ENCODE data around the gene PHLDB3. TPM values are rescaled to one million over a fixed set of nuclear protein-coding genes. Genes with fewer than 3 reads are reported as not detected.

Gene PHLDB3
- total and polyA plus RNA-seq, 2 of the 4 experiments (the other 2 are of a cell fraction), result 2.9 to 10.6 TPM

DNA sequence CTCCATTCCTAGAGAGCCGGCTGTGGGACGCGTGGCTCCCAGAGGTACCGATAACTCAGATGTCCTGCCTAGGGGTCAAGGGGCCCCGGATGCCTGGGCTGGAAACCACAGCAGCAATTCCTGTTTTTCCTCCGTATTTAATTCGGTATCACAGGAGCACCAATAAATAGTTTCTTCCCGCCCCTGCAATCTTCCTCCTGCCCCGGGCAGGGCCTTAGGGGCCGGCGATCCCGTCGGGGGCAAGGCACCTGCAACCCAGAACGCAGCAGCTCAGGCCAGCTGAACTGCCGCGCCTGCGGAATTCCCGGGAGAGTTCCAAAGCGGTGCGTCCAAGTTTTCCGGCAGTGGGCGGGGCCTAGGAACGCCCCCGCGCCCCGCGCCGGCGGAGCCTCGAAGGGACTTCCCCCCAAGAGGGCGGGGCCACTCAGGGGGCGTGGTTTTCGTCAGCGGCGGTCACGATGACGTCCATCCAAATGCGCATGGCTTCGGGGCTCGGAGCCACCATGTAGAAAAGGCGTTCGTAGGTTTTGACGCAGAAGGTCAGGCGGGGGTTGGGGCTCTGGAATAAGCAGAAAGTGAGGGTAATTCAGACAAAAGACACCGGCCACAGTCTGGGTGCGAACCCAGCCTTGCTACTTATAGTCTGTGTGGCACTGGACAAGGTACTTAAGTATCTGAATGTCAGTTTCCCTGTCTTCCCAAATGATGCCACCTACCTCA lies 29.4 kb downstream of the PHLDB3 start:
- Histone ChIP-seq H2AFZ (replicated peaks; ENCODE audit: low read length, poor library complexity) (peak overlapping the region; percentile 88), H3K56ac (ENCODE audit: extremely low read depth, insufficient read depth, low read length) (peak overlapping the region; percentile 61; the same call in 1 of the 2 replicates), H2BK15ac (ENCODE audit: low read depth, low read length) (peak overlapping the region; percentile 100), H3K36me3 (ENCODE audit: control insufficient read depth, insufficient read depth, low read length) (peaks cover 5% of the 10 kb centered on the region), H3K4me2 (ENCODE audit: low read depth, low read length) (peak overlapping the region; percentile 52), H3K79me1 (ENCODE audit: low read depth in 1 of 2, low read length in 2 of 2) (no peaks in the 10 kb centered on the region; a peak in 1 of 4 replicates), H3K27ac (ENCODE audit: insufficient read depth, low read length) (peak overlapping the region; percentile 83), H3K27me3 (ENCODE audit: control insufficient read depth, insufficient read depth, low read length) (no peaks in the 10 kb centered on the region), H3K4ac (ENCODE audit: low read depth, low read length) (peak overlapping the region; percentile 96), H3K14ac (replicated peaks; ENCODE audit: low read depth, low read length) (peak overlapping the region; percentile 73), H2BK20ac (ENCODE audit: low read depth, low read length) (peak overlapping the region; percentile 90), H2AK9ac (replicated peaks; ENCODE audit: low read depth, low read length, poor library complexity) (peak overlapping the region; percentile 80), H3K4me1 (ENCODE audit: control insufficient read depth, insufficient read depth, low read length) (peaks cover 9% of the 10 kb centered on the region), H4K8ac (ENCODE audit: low read depth in 2 of 2, low read length in 2 of 2) (peak overlapping the region; percentile 96 to 99), H3K18ac (ENCODE audit: low read depth, low read length) (peak overlapping the region; percentile 63), H2BK120ac (ENCODE audit: low read depth, low read length) (peak overlapping the region; percentile 94), H2AK5ac (ENCODE audit: low read depth, low read length) (peak overlapping the region; percentile 95), H4K20me1 (ENCODE audit: insufficient read depth, low read length) (peaks cover 3% of the 10 kb centered on the region), H4K5ac (ENCODE audit: low read depth, low read length) (peak overlapping the region; percentile 81), H3K9me3 (ENCODE audit: control insufficient read depth, insufficient read depth, low read length) (no peaks in the 10 kb centered on the region), H3K9me1 (ENCODE audit: insufficient read depth, low read length) (peaks cover 7% of the 10 kb centered on the region), H3K9ac (ENCODE audit: low read depth, low read length) (0 out of 2 replicates have a peak overlapping the region, but pooled peaks have one; percentile 33), H4K91ac (ENCODE audit: insufficient read depth, low read depth, low read length) (peak overlapping the region; percentile 77), H3K4me3 (ENCODE audit: insufficient read depth, low read depth, low read length) (no peak overlapping the region), H2BK5ac (ENCODE audit: low read depth, low read length, poor library complexity, severe bottlenecking) (peak overlapping the region; percentile 84), H3K23ac (ENCODE audit: low read depth, low read length) (peak overlapping the region; percentile 83; the same call in 1 of the 2 replicates)
- CTCF ChIA-PET, result interaction anchor here (0.6 kb wide), 1 partner anchor 18 kb away, joined by 3 read pairs; no protein-coding TSS in a partner anchor
- WGBS, 2 experiments (ENCODE audit: extremely low coverage in 2 of 2, insufficient read length in 1 of 2), result 17% methylated on average over 11 of the region's 46 CpGs; no CpG with 5 or more reads in 1 of the 2 experiments
- intact Hi-C loops (cut with micrococcal nuclease), result no loop called here
- BruUV-seq (replicated peaks), result no TSS peak
- POLR2A ChIA-PET (ENCODE audit: unreplicated experiment), result interaction anchor here (0.5 kb wide), 1 partner anchor 250 kb away, joined by 4 read pairs; no protein-coding TSS in a partner anchor
- TF ChIP-seq MAZ (IDR thresholded peaks at IDR 0.05; ENCODE audit: borderline replicate concordance, low read depth, low read length) (peak; percentile 87; the same call in 1 of the 2 replicates), RFX5 (IDR thresholded peaks at IDR 0.05; ENCODE audit: low read depth, low read length) (no peak), POLR2A (IDR thresholded peaks at IDR 0.05; ENCODE audit: low read depth, low read length) (peak; percentile 62), RCOR1 (IDR thresholded peaks at IDR 0.05; ENCODE audit: insufficient replicate concordance, low read length) (peak; percentile 44), MXI1 (IDR thresholded peaks at IDR 0.05; ENCODE audit: borderline replicate concordance, low read depth, low read length) (peak; percentile 64; the same call in 1 of the 2 replicates), BHLHE40 (IDR thresholded peaks at IDR 0.05; ENCODE audit: low read depth, low read length) (0 out of 2 replicates have a peak, but pooled peaks have one; percentile 1), RAD21 (IDR thresholded peaks at IDR 0.05; ENCODE audit: low read length) (no peak), FOS (IDR thresholded peaks at IDR 0.05; ENCODE audit: low read depth, low read length) (no peak), CHD1 (IDR thresholded peaks at IDR 0.05; ENCODE audit: low read depth, low read length) (no peak), CEBPB (IDR thresholded peaks at IDR 0.05; ENCODE audit: low read depth, low read length) (no peak), NFE2L2 (IDR thresholded peaks at IDR 0.05; ENCODE audit: low read depth, low read length) (0 out of 2 replicates have a peak, but pooled peaks have one; percentile 18)
- TF ChIP-seq, protein P1, sequence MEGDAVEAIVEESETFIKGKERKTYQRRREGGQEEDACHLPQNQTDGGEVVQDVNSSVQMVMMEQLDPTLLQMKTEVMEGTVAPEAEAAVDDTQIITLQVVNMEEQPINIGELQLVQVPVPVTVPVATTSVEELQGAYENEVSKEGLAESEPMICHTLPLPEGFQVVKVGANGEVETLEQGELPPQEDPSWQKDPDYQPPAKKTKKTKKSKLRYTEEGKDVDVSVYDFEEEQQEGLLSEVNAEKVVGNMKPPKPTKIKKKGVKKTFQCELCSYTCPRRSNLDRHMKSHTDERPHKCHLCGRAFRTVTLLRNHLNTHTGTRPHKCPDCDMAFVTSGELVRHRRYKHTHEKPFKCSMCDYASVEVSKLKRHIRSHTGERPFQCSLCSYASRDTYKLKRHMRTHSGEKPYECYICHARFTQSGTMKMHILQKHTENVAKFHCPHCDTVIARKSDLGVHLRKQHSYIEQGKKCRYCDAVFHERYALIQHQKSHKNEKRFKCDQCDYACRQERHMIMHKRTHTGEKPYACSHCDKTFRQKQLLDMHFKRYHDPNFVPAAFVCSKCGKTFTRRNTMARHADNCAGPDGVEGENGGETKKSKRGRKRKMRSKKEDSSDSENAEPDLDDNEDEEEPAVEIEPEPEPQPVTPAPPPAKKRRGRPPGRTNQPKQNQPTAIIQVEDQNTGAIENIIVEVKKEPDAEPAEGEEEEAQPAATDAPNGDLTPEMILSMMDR (conservative IDR thresholded peaks at IDR 0.05; ENCODE audit: low read depth, low read length), result no peak
- TF ChIP-seq, protein P2, sequence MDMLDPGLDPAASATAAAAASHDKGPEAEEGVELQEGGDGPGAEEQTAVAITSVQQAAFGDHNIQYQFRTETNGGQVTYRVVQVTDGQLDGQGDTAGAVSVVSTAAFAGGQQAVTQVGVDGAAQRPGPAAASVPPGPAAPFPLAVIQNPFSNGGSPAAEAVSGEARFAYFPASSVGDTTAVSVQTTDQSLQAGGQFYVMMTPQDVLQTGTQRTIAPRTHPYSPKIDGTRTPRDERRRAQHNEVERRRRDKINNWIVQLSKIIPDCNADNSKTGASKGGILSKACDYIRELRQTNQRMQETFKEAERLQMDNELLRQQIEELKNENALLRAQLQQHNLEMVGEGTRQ (IDR thresholded peaks at IDR 0.05; ENCODE audit: low read depth, low read length), result 0 out of 2 replicates have a peak, but pooled peaks have one; percentile 28
- DNase-seq, result peak; percentile 97
- in situ Hi-C loops (cut with MboI; ENCODE audit: low sequenced_read_pairs), result no loop called here
- dilution Hi-C loops (cut with HindIII; ENCODE audit: low sequenced_read_pairs, unreplicated experiment), result no loop called here
- peak; percentile 89 for ATAC-seq (ENCODE audit: low read depth)
